ENCODE data around the gene SLC9C1. TPM values are rescaled to one million over a fixed set of nuclear protein-coding genes. Genes with fewer than 3 reads are reported as not detected.

Gene SLC9C1
- total RNA-seq = not detected

DNA sequence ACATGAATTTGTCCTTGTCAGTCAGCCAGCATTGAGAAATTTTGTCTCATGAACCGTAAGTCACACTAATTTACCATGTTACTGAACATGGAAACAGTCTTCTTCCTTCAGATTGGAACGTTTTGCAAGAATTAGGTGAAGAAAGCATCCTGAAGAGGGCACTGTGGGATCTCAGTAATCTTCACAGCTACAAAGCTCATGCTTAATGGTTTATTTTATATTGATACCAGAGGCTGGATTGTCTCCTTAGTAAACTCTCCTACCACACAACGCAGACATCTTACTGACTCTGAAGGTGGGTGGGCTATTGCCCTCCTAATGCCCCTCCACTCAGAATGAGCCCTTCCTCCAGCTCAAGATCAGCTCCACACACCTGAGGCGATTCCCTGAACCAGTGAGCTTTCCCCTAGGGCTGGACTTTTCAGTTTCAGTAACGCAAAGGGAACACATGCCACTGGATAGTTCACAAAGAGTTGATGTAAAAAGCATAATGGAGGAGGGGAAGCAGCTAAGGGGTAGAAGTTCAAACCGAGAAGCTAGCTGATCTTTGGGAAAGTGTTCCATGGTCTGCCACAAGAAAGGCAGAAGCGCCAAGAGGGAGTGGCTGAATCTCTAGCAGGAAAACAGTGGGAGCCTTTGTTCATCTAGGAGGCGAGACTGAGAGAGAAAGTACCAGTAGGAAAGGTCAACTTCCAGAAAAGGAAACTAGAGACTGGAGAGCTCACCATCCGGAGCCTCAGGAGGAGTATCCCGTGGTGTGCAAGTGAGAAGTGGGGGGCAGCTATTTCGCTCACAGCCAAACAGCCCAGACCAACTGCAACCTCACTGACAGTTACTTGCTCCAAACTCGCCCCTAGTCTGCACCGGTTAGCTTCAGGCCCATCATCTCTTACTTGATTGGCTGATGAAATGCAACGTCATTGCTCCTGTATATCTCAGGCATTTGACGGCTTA lies at the start of gene SLC9C1:
SLC9C1 (minus strand) TSS at position 849 of the 954 bp plus-strand sequence. CDS start 7,425 bp downstream, outside the sequence.
- H3K36me3 Mint-ChIP-seq (ENCODE audit: insufficient read depth) = no peaks in the 10 kb centered on the region
- peak within 1 kb of the TSS; percentile 58 for H3K4me3 Mint-ChIP-seq
- no peaks in the 10 kb centered on the region for H3K9me3 Mint-ChIP-seq
- H3K4me1 Mint-ChIP-seq (ENCODE audit: low read depth) = peaks cover 22% of the 10 kb centered on the region
- peak; percentile 20 for DNase-seq
- peak; percentile 77 to 80 for ATAC-seq
- no peaks in the 10 kb centered on the region for H3K27me3 Mint-ChIP-seq (ENCODE audit: low read depth)

DNA sequence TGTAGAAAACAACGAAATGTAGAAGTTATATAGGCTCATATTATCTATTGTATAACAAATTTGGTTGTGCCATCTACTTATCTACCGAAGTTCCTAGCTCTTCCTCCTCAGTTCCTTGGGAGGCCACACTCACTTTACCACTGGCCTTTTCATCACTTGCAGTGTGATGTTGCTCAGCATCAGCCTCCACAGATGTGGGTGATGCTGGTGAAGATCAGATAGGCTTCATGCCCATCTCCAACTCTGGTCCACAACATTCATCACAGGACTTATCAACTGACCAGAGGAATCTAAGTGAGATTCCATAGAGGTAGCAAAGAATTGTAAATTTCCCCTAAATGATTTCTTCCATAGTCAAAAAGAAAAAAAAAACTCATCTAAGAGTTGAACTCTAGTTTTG lies 47.4 kb upstream of the SLC9C1 start:
- DNase-seq (no peak), ATAC-seq (no peak)
- Mint-ChIP-seq H3K36me3 (ENCODE audit: insufficient read depth) (peaks cover 54% of the 10 kb centered on the region), H3K4me3 (peak overlapping the region; percentile 53), H3K4me1 (ENCODE audit: low read depth) (peaks cover 46% of the 10 kb centered on the region), H3K9me3 (peaks cover 4% of the 10 kb centered on the region), H3K27me3 (ENCODE audit: low read depth) (no peaks in the 10 kb centered on the region)

DNA sequence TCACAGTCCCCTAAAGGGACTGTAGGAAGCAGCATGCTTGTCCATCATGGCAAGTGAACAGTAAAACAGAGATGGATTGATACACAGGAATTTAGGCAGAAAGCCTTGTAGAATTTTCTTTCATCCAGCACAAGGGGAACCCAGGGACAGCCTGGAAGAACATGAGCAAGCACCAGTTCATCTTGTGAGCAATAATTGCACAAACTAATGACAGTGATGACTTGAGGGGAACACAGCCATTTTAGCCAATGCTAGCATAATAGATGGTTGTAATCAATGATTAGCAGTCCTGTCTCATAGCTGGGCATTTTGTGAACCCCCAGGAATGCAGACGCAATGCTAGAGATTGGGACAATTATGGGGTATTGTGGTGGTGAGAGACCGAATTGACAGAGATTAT lies 45.6 kb upstream of the SLC9C1 start:
- Mint-ChIP-seq H3K4me3 (peak overlapping the region; percentile 66), H3K4me1 (ENCODE audit: low read depth) (peaks cover 59% of the 10 kb centered on the region), H3K27me3 (ENCODE audit: low read depth) (no peaks in the 10 kb centered on the region), H3K9me3 (peaks cover 4% of the 10 kb centered on the region), H3K36me3 (ENCODE audit: insufficient read depth) (peaks cover 54% of the 10 kb centered on the region)
- ATAC-seq (no peak), DNase-seq (no peak)

DNA sequence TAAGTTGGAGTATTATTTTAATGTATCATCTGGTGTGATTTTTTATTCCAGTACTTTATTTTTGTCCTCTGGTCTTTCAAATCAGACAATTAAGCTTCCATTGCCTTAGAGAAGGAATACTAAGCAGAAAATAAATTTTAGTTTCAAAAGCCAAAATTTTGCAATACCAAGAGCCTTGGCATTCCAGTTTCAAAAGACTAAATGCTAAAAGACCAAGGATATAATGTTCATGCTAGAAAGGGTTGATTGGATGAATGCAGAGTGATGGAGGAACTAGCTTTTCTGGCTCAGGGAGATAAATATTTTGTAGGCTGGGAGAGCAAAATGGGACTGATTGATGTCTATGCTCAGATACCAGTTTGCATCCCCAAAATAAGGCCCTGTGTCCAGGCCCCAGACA lies 45.1 kb upstream of the SLC9C1 start:
- peaks cover 62% of the 10 kb centered on the region for H3K4me1 Mint-ChIP-seq (ENCODE audit: low read depth)
- peaks cover 4% of the 10 kb centered on the region for H3K9me3 Mint-ChIP-seq
- H3K4me3 Mint-ChIP-seq = peak overlapping the region; percentile 66
- H3K27me3 Mint-ChIP-seq (ENCODE audit: low read depth) = no peaks in the 10 kb centered on the region
- H3K36me3 Mint-ChIP-seq (ENCODE audit: insufficient read depth) = peaks cover 50% of the 10 kb centered on the region
- ATAC-seq (no peak), DNase-seq (no peak)

DNA sequence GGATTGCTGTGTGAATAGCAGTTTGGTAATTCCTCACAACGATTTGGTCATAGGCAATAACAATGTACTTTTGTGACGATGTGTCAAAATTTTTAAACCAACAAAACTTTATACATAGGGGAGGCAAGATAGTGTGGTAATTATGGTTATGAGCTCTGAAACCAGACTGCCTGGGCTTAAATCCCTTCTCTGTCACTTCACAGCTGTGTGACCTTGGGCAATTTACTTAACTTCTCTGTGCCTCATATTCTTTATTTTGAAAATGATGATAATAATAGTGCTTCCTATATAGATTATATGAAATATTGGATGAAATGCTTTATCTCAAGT lies 44.7 kb upstream of the SLC9C1 start:
- DNase-seq (no peak), ATAC-seq (no peak)
- peaks cover 49% of the 10 kb centered on the region for H3K36me3 Mint-ChIP-seq (ENCODE audit: insufficient read depth)
- peaks cover 66% of the 10 kb centered on the region for H3K4me1 Mint-ChIP-seq (ENCODE audit: low read depth)
- no peaks in the 10 kb centered on the region for H3K27me3 Mint-ChIP-seq (ENCODE audit: low read depth)
- H3K9me3 Mint-ChIP-seq = peaks cover 2% of the 10 kb centered on the region
- H3K4me3 Mint-ChIP-seq = peak overlapping the region; percentile 66

DNA sequence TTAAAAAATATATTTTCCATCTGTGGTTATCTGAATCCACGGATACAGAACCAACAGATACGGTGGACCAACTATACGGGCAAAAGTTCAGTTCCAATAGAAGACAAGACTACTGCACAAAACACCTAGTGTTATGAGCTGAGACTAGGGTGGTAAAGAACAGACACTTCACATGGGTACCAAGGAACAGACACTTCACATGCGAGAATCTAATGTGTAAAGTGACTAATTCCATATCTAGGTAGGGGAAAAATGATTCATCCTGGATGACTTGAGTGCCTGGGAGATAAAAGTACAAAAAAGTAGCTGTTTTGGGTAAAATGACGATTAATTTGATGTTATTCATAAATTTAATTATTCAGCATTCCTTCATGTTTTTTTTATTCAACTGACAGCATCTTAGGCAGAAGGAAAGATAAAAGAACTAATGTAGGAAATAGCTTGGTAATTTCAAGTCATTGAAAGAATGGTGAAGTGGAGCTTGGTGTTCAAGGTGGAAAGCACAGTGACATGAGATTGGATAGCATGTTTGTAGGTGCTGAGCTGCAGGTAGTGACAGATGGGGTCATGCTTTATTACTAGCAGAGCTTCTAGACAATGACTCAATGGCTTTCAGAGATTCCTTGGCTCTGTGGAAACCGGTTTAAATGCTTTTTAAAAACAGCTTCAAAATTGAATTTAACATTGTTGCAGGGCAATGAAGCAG lies 44.2 kb upstream of the SLC9C1 start:
- DNase-seq = no peak
- ATAC-seq = peak; percentile 79 to 81
- H3K4me3 Mint-ChIP-seq = peak overlapping the region; percentile 66
- no peaks in the 10 kb centered on the region for H3K9me3 Mint-ChIP-seq
- H3K4me1 Mint-ChIP-seq (ENCODE audit: low read depth) = peaks cover 67% of the 10 kb centered on the region
- H3K27me3 Mint-ChIP-seq (ENCODE audit: low read depth) = peaks cover under 1% of the 10 kb centered on the region
- H3K36me3 Mint-ChIP-seq (ENCODE audit: insufficient read depth) = peaks cover 49% of the 10 kb centered on the region

DNA sequence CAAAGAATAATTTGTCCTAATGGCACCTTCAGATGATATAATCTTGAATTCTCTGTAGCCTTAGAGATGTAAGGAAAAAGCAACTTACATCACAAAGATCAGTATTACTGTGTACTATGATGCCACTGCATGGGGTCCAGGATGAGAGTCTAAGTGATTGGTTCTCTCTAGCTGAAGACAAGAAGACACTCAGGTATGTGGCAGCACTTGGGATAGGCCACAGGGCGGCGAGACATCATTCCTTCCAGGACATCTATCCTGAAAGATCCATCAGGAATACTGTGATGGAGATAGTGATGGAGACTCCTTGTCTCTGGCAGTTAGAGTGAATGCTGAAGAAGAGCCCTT lies 41.4 kb upstream of the SLC9C1 start:
- no peak for DNase-seq
- Mint-ChIP-seq H3K27me3 (ENCODE audit: low read depth) (peaks cover 3% of the 10 kb centered on the region), H3K36me3 (ENCODE audit: insufficient read depth) (peaks cover 35% of the 10 kb centered on the region), H3K9me3 (no peaks in the 10 kb centered on the region), H3K4me3 (peak overlapping the region; percentile 95), H3K4me1 (ENCODE audit: low read depth) (peaks cover 61% of the 10 kb centered on the region)
- ATAC-seq = no peak

DNA sequence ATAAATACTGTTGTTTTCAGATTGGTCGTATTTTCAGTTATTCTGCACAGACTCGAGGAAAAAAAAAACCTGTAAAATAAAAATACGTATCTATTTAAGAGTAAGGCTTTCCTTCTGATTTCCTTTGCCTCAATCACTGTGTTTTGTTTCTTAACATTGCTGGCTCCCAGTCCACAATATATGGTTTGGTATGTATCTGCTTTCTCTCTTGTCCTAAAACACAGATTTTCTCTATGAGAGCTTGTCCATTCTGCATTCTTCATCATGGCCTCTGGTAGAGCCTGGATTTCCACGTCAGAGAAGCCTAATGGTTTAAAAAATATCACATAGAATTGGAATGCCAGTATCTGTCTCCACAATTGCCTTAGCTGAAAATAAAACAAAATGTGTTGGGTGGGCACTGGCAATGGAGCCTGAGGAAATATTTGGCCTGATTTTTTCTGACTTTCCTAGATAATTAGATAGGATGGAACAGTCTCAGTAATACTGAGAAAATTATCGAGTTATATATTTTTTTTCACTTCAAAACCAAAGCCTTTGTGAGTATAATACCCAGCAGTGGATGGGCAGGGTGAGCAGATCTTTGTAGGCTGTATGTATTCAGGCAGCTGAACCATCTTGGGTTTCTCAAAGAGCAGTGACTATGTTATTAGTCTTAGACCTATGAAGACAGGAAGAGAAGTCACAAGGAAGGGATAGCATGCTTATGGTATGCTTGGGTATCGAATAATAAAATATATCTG lies 40.8 kb upstream of the SLC9C1 start:
- H3K36me3 Mint-ChIP-seq (ENCODE audit: insufficient read depth) = peaks cover 34% of the 10 kb centered on the region
- peaks cover 59% of the 10 kb centered on the region for H3K4me1 Mint-ChIP-seq (ENCODE audit: low read depth)
- DNase-seq (no peak), ATAC-seq (no peak)
- H3K4me3 Mint-ChIP-seq = peak overlapping the region; percentile 95
- H3K27me3 Mint-ChIP-seq (ENCODE audit: low read depth) = peaks cover 3% of the 10 kb centered on the region
- H3K9me3 Mint-ChIP-seq = no peaks in the 10 kb centered on the region

DNA sequence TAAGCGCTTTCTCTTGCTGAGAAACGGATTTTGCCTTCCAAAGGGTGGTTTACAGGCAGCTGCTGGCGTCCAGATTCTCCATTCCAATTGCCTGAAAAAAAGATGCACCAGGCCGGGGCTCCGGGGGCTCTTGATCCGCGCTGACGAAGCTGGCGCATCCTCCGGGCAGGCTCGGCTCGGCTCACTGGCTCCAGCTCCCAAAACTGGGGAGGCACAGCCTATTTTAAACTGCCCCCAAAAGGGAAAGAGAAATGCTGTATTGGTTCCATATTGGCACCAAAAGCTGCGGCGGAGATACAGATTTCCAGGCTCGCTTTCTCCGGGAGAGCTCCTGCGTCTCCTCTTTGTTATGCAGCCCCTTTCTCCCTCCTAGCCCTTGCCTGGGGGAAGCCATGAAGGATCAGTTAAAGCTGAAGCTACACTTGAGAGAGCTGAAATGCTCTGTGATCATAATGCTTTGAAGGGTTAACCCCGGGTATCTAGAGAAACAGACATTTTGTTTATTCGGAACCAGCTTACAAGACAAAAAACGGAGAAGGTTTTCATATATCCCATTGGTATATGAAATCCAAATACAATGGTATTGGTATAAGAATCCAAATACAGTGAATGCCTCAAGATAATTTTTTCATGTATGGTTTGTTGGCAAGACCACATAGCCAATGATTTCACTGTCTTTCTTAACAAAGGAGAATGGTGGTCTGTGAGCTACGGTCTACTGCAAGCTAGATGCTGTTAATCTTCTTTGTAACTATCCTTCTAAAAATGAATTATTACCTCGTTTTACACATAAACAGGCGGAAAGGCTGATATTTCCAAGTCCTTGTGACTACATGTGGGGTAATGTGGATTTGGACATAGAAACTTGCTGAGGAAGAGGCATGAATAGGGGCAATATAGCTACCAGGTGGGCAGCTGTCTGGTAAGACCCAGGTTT lies 39.6 kb upstream of the SLC9C1 start:
- ATAC-seq (peak; percentile 38 to 42), DNase-seq (no peak)
- peak overlapping the region; percentile 95 for H3K4me3 Mint-ChIP-seq
- peaks cover 30% of the 10 kb centered on the region for H3K36me3 Mint-ChIP-seq (ENCODE audit: insufficient read depth)
- H3K27me3 Mint-ChIP-seq (ENCODE audit: low read depth) = peaks cover 3% of the 10 kb centered on the region
- no peaks in the 10 kb centered on the region for H3K9me3 Mint-ChIP-seq
- peaks cover 50% of the 10 kb centered on the region for H3K4me1 Mint-ChIP-seq (ENCODE audit: low read depth)

DNA sequence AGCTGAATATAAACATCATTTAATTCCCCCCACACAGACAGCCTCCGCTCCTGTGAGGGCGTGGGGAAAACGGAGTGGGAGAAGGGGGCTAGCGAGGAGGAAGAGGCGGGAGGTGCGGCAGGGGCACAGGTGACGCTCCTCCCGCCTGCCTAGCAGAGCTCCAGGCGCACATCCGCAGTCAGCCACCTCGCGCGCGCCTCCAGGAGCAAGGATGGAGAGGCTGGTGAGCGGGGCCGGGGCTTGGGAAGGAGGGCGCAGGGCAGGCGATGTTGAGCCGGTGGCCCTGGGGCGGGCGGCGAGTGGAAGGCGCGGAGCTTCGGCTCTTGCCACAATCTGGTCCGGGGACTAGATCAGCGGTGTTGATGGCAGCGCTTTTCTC lies 39.0 kb upstream of the SLC9C1 start, which contains the start of gene CD200:
CD200 (plus strand) TSS at position 155 of the 379 bp plus-strand sequence; CDS start at position 212, 57 bp downstream.
- Mint-ChIP-seq H3K4me1 (ENCODE audit: low read depth) (peaks cover 44% of the 10 kb centered on the region), H3K9me3 (no peaks in the 10 kb centered on the region)
- ATAC-seq = peak; percentile 77 to 78

DNA sequence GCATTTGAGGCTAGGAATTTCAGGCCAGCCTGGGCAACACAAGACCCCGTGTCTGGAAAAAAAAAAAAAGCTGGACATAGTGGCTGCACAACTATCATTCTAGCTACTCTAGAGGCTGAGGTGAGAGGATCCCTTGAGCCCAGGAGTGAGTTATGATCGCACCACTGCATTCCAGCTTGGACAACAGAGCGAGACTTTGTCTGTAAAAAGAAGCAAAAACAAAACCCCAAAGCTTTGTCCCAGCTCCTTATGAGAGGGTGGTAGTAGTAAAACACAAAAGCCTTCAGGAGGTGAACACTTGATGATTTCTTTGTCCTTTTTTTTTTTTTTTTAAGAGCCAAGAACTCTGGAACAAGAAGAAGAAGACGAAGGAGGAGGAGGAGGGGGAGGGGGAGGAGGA lies 37.8 kb upstream of the SLC9C1 start:
- Mint-ChIP-seq H3K4me1 (ENCODE audit: low read depth) (peaks cover 35% of the 10 kb centered on the region), H3K27me3 (ENCODE audit: low read depth) (peaks cover 3% of the 10 kb centered on the region), H3K4me3 (peak overlapping the region; percentile 95), H3K36me3 (ENCODE audit: insufficient read depth) (peaks cover 22% of the 10 kb centered on the region), H3K9me3 (no peaks in the 10 kb centered on the region)
- DNase-seq (no peak), ATAC-seq (no peak)

More for the DNA sequence above, 39.0 kb upstream of the SLC9C1 start, which contains the start of gene CD200:
- Mint-ChIP-seq H3K36me3 (ENCODE audit: insufficient read depth) (peaks cover 27% of the 10 kb centered on the region), H3K27me3 (ENCODE audit: low read depth) (peaks cover 3% of the 10 kb centered on the region), H3K4me3 (peak within 1 kb of the TSS; percentile 95)
- DNase-seq = peak; percentile 52

DNA sequence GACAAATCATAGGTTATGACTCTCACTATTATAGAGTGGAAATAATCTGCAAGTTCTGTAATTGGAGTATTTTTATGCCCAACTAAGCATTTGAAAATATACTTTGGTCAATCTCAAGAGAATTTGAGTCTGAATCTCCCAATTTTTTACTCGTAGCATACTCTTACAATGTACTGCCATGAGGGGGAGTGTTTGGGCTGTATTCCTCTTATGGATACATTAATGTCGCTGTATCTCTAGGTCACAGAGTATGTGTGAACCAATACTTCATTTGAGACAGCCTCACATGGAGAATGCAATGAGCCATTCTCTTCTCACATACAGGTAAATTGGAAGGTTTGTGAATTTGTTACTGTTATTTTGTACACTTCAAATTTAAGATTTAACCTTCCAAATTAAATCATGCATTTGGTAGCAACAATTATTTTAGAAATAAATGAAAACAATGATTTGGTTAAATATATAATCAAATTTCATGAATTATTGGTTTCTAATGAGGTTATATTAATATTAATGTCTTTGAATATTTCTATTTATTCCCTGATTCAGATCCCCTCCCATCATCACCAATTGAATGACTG lies 33.4 kb upstream of the SLC9C1 start:
- no peak for DNase-seq
- H3K9me3 Mint-ChIP-seq = no peaks in the 10 kb centered on the region
- H3K4me1 Mint-ChIP-seq (ENCODE audit: low read depth) = peaks cover 5% of the 10 kb centered on the region
- H3K36me3 Mint-ChIP-seq (ENCODE audit: insufficient read depth) = no peaks in the 10 kb centered on the region
- no peak overlapping the region for H3K4me3 Mint-ChIP-seq
- peak; percentile 91 to 98 for ATAC-seq
- H3K27me3 Mint-ChIP-seq (ENCODE audit: low read depth) = peaks cover 9% of the 10 kb centered on the region

All from activated T-cell treated with anti-CD3 and anti-CD28 coated beads, Interleukin-2, amount 50 U/mL, for 4 hours (primary cell).